ENCODE results near the gene AJAP1. TPM values are rescaled to one million over a fixed set of nuclear protein-coding genes. Genes with fewer than 3 reads are reported as not detected.

AJAP1 gene
- total RNA-seq, 1 donor from 2014 or later = 0.52 TPM

DNA sequence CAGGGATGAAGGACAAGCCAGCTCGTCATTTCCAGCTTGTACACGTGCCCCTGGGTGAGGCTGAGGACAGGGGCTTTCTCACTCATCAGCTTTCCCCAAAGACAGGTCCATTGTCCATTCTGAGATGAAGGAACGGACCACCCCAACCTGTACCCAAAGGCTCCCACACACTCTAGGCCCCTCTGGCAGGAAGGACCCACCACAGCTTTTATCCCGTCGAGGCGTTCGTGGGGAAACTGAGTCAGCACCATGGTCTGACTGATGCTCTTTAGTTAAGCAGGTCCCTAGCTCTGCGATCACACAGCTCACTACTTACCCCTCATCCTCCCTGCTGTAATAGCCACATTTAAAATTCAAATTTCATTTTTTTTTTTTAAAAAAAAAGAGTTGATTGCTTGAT lies 117.3 kb downstream of the AJAP1 start:
- Histone ChIP-seq H3K36me3 (no peaks in the 10 kb centered on the region), H3K4me1 (no peaks in the 10 kb centered on the region), H3K9me3 (no peaks in the 10 kb centered on the region), H3K27ac (no peak overlapping the region), H3K27me3 (no peaks in the 10 kb centered on the region), H3K4me3 (no peak overlapping the region)
- TF ChIP-seq, protein P1, sequence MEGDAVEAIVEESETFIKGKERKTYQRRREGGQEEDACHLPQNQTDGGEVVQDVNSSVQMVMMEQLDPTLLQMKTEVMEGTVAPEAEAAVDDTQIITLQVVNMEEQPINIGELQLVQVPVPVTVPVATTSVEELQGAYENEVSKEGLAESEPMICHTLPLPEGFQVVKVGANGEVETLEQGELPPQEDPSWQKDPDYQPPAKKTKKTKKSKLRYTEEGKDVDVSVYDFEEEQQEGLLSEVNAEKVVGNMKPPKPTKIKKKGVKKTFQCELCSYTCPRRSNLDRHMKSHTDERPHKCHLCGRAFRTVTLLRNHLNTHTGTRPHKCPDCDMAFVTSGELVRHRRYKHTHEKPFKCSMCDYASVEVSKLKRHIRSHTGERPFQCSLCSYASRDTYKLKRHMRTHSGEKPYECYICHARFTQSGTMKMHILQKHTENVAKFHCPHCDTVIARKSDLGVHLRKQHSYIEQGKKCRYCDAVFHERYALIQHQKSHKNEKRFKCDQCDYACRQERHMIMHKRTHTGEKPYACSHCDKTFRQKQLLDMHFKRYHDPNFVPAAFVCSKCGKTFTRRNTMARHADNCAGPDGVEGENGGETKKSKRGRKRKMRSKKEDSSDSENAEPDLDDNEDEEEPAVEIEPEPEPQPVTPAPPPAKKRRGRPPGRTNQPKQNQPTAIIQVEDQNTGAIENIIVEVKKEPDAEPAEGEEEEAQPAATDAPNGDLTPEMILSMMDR (IDR thresholded peaks at IDR 0.05) = no peak
- intact Hi-C loops (cut with DNase I) = no loop called here
- DNase-seq (no peak), ATAC-seq (no peak)

DNA sequence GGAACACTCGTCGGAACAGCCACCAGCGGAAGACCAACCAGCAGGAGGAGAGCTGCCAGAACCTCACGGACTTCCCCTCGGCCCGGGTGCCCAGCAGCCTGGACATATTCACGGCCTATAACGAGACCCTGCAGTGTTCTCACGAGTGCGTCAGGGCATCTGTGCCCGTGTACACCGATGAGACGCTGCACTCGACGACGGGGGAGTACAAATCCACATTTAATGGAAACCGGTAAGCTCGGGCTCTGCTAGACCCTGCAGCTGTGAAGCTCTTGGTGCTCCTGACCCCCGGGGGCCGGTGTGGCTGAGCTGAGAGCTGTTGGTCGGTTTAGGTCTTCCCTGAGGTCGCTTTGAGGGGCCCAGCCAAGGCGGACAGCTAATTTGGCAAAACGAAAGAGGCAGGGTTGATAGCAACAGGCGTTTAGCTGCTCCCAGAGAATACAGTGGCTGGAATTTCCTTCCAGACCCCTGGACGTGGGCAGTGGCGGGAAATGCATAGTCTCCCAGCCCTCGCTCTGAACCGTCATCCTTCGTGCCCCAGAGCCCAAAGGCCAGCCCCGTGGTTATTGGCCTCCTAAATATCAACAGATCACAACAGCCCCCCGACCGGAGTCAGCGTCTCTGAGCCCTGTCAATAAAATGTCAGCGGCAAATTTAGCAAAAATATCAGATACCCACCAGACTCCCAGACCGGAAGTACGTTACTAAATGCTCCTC lies 118.0 kb downstream of the AJAP1 start:
- Histone ChIP-seq H3K4me3 (no peak overlapping the region), H3K9me3 (no peaks in the 10 kb centered on the region), H3K27me3 (no peaks in the 10 kb centered on the region), H3K36me3 (no peaks in the 10 kb centered on the region), H3K27ac (no peak overlapping the region), H3K4me1 (no peaks in the 10 kb centered on the region)
- intact Hi-C loops (cut with DNase I) = no loop called here
- TF ChIP-seq, protein P1 (IDR thresholded peaks at IDR 0.05) = no peak
- DNase-seq (no peak), ATAC-seq (no peak)

DNA sequence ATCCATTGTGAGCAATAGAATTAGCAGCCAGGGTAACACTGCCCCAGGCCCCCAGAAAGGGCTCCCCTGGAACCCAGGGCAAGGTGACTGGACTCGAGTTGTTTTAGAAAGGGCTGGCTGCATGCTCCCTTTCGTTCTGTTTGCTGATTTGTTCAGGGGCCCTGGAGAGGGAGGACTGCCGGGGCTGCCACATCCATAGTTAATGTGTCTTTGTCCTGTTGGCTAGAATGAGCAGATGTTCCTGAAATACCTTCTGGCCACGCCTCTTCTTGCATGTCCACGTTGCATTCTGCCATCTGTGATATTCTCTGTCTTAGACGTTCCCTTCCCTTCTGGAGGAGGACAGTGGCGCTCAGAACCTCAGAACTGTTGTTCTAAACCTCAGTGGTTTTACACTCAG lies 118.8 kb downstream of the AJAP1 start:
- ATAC-seq (no peak), DNase-seq (no peak)
- intact Hi-C loops (cut with DNase I) = no loop called here
- H3K27ac ChIP-seq = no peak overlapping the region
- TF ChIP-seq, protein P1 (IDR thresholded peaks at IDR 0.05) = no peak
- H3K9me3 ChIP-seq = no peaks in the 10 kb centered on the region
- H3K36me3 ChIP-seq = no peaks in the 10 kb centered on the region
- no peak overlapping the region for H3K4me3 ChIP-seq
- H3K4me1 ChIP-seq = no peaks in the 10 kb centered on the region
- no peaks in the 10 kb centered on the region for H3K27me3 ChIP-seq

DNA sequence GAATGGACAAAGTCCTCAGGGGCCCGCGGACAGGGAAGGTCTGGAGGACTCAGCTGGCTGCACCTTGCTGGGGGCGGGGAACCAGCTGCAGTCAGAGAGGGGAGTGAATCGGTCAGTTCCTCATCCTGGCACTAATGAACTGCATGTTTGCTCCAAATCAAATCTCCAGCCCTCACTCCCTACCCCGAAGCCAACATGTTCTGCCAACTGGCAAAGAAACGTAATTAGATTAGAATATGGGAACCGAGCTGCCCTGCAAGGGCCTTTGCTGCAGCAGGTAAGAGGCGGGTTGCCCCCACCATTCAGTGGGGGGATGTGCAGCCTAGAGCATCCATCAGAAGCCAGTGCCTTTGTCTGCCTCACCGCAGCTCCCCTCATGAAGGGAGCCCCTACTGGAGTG lies 121.1 kb downstream of the AJAP1 start:
- Histone ChIP-seq H3K27me3 (no peaks in the 10 kb centered on the region), H3K4me3 (no peak overlapping the region), H3K27ac (no peak overlapping the region), H3K4me1 (no peaks in the 10 kb centered on the region), H3K9me3 (no peaks in the 10 kb centered on the region), H3K36me3 (no peaks in the 10 kb centered on the region)
- no peak for DNase-seq
- TF ChIP-seq, protein P1 (IDR thresholded peaks at IDR 0.05) = no peak
- intact Hi-C loops (cut with DNase I) = no loop called here
- ATAC-seq = no peak

DNA sequence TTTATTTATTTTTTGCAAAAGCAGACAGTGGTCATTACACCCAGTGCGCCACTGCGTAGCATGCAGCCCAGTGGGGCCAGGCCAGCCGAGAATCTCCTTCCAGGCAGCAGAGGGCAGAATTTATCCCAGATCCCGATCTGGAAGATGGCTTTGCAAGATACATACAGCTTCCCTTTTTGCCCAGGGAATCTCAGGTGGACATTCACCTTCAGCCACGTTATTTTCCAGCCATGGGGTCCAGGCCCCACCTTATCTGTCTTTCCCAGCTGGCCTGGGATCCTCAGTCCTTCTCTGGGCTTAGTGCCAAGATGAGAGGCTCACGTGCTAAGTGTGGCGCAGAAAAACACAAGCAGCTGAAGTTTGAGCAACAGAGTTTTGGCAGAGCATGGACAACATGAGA lies 123.6 kb downstream of the AJAP1 start:
- Histone ChIP-seq H3K4me3 (no peak overlapping the region), H3K36me3 (no peaks in the 10 kb centered on the region), H3K4me1 (no peaks in the 10 kb centered on the region), H3K9me3 (no peaks in the 10 kb centered on the region), H3K27me3 (no peaks in the 10 kb centered on the region), H3K27ac (no peak overlapping the region)
- peak; percentile 33 for ATAC-seq
- intact Hi-C loops (cut with DNase I) = no loop called here
- TF ChIP-seq, protein P1 (IDR thresholded peaks at IDR 0.05) = peak; percentile 36
- no peak for DNase-seq

DNA sequence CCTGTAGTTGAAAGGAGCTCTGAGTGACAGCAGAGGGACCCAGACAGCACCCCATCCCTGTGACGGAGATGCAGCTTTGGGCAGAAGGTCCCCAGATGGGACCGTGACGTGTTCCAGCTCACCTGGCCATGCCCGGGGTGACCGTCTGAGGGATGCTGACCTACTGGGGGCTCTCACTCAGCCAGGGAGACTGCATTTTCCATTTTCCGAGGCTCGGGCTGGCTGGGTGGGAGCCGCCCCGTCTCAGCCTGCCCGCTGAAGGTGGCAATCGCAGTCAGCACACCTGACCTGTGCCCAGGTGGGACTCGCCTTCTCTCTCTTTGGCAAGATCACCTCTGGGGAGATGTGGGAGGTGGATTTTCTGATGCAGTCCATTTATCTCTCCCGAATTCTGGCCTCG lies 127.2 kb downstream of the AJAP1 start:
- Histone ChIP-seq H3K27me3 (no peaks in the 10 kb centered on the region), H3K4me1 (no peaks in the 10 kb centered on the region), H3K36me3 (no peaks in the 10 kb centered on the region), H3K9me3 (no peaks in the 10 kb centered on the region), H3K27ac (no peak overlapping the region), H3K4me3 (no peak overlapping the region)
- DNase-seq (peak; percentile 51), ATAC-seq (no peak)
- intact Hi-C loops (cut with DNase I) = no loop called here
- TF ChIP-seq, protein P1 (IDR thresholded peaks at IDR 0.05) = no peak
